GM12864 (cell line): ENCODE data around the gene ATN1.

Experiments used
- DNase-seq: peaks from one replicate; pipeline ENCODE4 v3.0.0-alpha.2; 2011; ENCODE audit warnings: low read depth
- H3K4me3 ChIP-seq: 2 replicates; pipeline ENCODE4 v1.5.1; 2011; ENCODE audit warnings: mild to moderate bottlenecking, low read depth, low read length, control low read depth
- TF ChIP-seq, protein P1 (sequence below): IDR thresholded peaks from 2 replicates; pipeline ENCODE4 v1.5.1; 2011; ENCODE audit warnings: low read depth, mild to moderate bottlenecking, moderate library complexity, low read length, control low read depth, inconsistent platforms; ENCODE audit errors: missing control alignments

The ATN1 gene

DNA sequence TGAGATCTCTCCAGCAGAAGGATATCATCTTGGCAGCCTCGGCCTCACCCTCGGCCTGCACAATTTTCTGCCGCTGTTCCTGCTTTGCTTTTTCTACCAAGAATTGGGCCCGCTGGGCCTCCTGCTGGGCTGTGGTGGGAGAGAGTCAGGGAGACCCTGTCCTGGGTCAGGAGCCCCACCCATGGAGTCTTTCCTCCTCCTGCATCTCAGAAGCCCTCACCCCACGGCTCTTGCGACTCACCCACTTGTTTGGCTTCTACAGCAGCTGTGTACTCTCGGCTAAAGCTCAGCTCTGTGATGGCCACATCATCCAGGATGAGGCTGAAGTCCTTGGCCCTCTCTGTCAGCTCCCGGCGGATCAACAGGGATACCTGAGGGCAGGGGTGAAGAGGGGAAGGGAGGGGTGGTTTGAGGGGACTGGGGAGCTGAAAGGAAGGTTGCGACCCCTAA is 39.9 kb downstream of the ATN1 start:
- no peak overlapping the region for H3K4me3 ChIP-seq
- TF ChIP-seq, protein P1, sequence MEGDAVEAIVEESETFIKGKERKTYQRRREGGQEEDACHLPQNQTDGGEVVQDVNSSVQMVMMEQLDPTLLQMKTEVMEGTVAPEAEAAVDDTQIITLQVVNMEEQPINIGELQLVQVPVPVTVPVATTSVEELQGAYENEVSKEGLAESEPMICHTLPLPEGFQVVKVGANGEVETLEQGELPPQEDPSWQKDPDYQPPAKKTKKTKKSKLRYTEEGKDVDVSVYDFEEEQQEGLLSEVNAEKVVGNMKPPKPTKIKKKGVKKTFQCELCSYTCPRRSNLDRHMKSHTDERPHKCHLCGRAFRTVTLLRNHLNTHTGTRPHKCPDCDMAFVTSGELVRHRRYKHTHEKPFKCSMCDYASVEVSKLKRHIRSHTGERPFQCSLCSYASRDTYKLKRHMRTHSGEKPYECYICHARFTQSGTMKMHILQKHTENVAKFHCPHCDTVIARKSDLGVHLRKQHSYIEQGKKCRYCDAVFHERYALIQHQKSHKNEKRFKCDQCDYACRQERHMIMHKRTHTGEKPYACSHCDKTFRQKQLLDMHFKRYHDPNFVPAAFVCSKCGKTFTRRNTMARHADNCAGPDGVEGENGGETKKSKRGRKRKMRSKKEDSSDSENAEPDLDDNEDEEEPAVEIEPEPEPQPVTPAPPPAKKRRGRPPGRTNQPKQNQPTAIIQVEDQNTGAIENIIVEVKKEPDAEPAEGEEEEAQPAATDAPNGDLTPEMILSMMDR: no peak
- no peak for DNase-seq

DNA sequence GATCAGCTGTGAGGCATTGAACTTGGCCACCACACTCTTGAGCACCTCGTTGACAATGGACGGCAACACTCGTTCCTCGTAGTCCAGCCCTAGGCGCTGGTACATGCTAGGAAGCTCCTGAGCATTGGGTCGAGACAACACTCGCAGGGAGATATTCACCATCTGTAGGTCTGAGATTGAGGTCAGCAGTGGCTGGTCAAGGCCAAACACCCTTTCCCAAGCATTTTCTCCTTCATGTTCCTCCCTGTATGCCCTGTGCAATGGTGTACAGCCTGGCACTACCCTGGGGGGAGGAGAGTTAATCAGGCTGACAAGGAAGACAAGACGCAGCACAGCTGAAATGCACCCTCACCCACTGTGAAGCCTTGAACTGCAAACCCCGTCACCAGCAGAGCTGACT is 40.7 kb downstream of the ATN1 start:
- no peak for DNase-seq
- TF ChIP-seq, protein P1: no peak
- H3K4me3 ChIP-seq: peak overlapping the region; percentile 73; the same call in 1 of the 2 replicates

DNA sequence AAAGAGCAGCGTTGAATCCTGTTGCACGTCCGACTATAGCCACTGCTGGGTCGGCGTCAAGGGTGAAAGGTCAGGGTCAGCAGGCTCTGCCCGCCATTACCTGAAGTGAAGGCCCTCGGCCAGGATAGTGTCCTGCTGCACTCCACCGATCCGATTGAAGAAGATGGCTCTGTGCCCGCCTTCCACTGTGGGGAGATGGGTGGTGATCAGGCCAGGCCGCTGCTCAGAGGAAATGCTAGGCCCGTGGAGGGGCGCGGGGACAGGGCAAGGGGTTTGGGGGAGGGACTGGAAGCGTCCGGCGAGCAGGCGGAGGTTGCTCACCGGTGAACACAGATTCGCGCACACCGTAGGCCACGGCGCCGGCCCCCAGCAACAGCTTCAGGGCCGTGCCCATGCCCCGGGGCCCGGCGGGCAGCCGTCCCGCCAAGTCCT is 42.4 kb downstream of the ATN1 start:
- TF ChIP-seq, protein P1: no peak
- DNase-seq: no peak
- H3K4me3 ChIP-seq: peak overlapping the region; percentile 73

DNA sequence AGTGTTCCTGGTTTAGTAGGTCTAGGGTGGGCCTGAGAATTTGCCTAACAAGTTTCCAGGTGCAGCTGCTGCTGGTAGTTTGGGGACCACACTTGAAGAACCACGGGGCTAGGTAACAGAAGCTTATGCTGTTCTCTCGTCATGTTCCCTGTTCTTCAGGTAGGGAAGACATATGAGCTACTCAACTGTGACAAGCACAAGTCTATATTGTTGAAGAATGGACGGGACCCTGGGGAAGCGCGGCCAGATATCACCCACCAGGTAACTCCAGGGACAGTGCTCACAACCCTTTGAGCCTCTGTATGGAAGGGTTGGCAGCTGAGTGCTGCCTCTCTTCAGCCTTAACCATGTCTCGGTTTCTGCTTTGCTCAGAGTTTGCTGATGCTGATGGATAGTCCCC is 46.4 kb downstream of the ATN1 start:
- TF ChIP-seq, protein P1: no peak
- DNase-seq: no peak

DNA sequence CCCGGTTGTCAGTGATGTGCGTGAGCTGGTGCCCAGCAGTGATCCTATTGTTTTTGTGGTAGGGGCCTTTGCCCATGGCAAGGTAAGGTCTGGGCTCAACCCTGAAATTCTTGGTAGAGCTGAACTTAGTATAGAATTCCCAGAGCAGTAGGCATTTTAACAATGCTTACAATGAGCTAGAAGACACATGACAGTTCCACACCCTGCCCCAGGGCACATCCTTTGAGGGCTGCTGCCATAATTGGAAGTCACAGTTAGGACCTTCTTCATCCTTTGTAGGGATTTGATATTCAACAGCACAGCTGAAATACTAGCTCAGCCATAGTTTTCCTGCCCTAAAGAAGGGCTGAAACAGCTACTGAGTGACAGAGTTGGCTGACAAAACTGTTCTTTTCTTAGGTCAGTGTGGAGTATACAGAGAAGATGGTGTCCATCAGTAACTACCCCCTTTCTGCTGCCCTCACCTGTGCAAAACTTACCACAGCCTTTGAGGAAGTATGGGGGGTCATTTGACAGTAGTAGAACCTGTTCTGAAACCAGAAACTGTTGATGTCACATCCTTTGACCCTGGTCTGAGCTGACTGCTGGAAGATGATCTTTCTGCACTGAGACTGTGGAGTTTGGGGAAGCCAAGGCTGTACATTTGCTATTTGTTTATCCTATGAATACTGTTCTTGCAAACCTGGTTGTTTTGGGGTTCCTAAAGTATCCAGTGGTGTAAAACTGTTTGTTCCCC is 47.7 kb downstream of the ATN1 start:
- TF ChIP-seq, protein P1: no peak
- no peak for DNase-seq
- no peak overlapping the region for H3K4me3 ChIP-seq

More for the DNA sequence above, 46.4 kb downstream of the ATN1 start:
- no peak overlapping the region for H3K4me3 ChIP-seq

DNA sequence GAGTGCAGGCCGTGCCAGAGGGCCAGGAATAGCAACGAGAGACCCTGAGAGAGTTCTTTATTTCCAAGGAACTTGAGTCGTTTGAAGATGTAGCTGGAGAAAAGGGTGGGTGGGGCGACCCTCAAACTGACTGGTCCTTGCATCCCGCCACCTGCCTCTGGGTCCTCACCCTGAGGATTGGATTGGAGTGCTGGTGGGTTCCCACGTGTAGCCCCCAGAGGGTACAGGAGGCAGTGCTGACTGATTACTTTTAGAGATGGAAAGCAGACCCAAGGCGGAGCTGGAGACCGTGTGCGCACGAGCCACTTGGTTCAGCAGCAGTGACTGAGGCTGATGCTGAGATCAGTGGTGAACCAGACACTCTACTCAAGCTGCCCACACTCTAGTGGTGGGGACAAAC is 49.9 kb downstream of the ATN1 start:
- no peak for DNase-seq
- H3K4me3 ChIP-seq: no peak overlapping the region
- TF ChIP-seq, protein P1: no peak

DNA sequence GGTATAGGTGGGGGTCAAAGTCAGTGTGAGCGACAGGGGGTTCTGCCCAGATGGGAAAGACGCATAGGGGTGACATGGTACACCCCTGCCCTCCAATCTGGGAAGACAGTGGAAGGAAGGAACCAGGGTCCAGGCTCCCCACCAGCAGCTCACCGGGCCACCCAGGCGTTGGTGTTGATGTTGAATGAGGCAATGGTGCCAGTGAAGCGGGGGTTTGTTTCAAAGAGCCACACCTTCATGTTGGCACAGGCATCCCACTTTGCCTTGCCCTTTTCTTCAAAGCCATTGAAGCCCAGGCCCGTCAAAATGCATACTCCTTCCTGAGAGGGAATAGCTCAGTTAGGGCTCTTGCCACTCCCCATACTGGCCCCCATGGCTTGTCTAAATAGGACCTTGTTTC is 50.4 kb downstream of the ATN1 start:
- H3K4me3 ChIP-seq: no peak overlapping the region
- no peak for DNase-seq
- TF ChIP-seq, protein P1: no peak
